Small intestine (tissue), 7 donors: ENCODE results near the gene ALDH1L1. TPM values are rescaled to one million over a fixed set of nuclear protein-coding genes. Genes with fewer than 3 reads are reported as not detected.

Source experiments
- DNase-seq, 2 donors: peaks; one replicate each; pipeline versions ENCODE4 v3.0.0 to v3.0.0-alpha.2; 2013
- FAIRE-seq: peaks from 2 replicates; lab custom pipeline; 2012; peaks lifted over from hg19 to GRCh38; lab: Jason Lieb, UNC
- H3K27ac ChIP-seq, 3 donors: one replicate each; pipeline ENCODE4 v1.5.1; 2013; ENCODE audit warnings: low read length in 2 of 3, mild to moderate bottlenecking in 2 of 3, control low read depth in 1 of 3, inconsistent platforms in 1 of 3, low read depth in 1 of 3, moderate library complexity in 1 of 3
- H3K27me3 ChIP-seq, 3 donors: one replicate each; pipeline ENCODE4 v1.6.1; 2013; ENCODE audit warnings: low read length in 3 of 3, inconsistent platforms in 1 of 3; ENCODE audit not compliant: control insufficient read depth in 3 of 3, insufficient read depth in 3 of 3
- H3K36me3 ChIP-seq, 3 donors: one replicate each; pipeline ENCODE4 v1.6.1; 2013; ENCODE audit warnings: low read length in 3 of 3, inconsistent platforms in 1 of 3, low read depth in 1 of 3, mild to moderate bottlenecking in 1 of 3, moderate library complexity in 1 of 3; ENCODE audit not compliant: control insufficient read depth in 3 of 3, insufficient read depth in 2 of 3
- H3K4me1 ChIP-seq, 3 donors: one replicate each; pipeline ENCODE4 v1.6.1; 2013; ENCODE audit warnings: low read length in 2 of 3, inconsistent platforms in 1 of 3, low read depth in 1 of 3, mild to moderate bottlenecking in 1 of 3, moderate library complexity in 1 of 3; ENCODE audit not compliant: control insufficient read depth in 3 of 3, insufficient read depth in 2 of 3
- H3K4me3 ChIP-seq, 3 donors: one replicate each; pipeline ENCODE4 v1.5.1; 2013; ENCODE audit warnings: low read length in 3 of 3, control low read depth in 1 of 3, inconsistent platforms in 1 of 3, low read depth in 1 of 3, mild to moderate bottlenecking in 1 of 3, moderate library complexity in 1 of 3
- H3K9me3 ChIP-seq, 2 donors: one replicate each; pipeline ENCODE4 v1.6.1; 2013; ENCODE audit warnings: low read depth in 1 of 2, low read length in 1 of 2; ENCODE audit not compliant: control insufficient read depth in 2 of 2, insufficient read depth in 1 of 2
- WGBS, 3 donors: extraction: QIAGEN DNeasy Blood & Tissue Kit; methylation state at CpG; one replicate each; pipeline ENCODE4 v1.1.7; 2013; 5-methylcytosine and 5-hydroxymethylcytosine counted together
- polyA plus RNA-seq, 4 donors: library from polyadenylated mRNA; stranded (reverse) in 3 of 4; unstranded in 1 of 4; fragments of 200-250 nt in 3 of 4; fragments of 120-200 nt in 1 of 4; gene quantifications; one replicate each; pipeline versions ENCODE4 v1.2.1 to v1.2.3, GENCODE V29; 2013
- donor health status: healthy with polysubstance abuse.
- donor health status: control.
- donor health status: control.
- donor health status: Bipolar disorder and iron deficiency.
- donor health status: healthy.

ALDH1L1 gene
- polyA plus RNA-seq, 4 donors: 0.27 to 58.7 (median 2.5) TPM

DNA sequence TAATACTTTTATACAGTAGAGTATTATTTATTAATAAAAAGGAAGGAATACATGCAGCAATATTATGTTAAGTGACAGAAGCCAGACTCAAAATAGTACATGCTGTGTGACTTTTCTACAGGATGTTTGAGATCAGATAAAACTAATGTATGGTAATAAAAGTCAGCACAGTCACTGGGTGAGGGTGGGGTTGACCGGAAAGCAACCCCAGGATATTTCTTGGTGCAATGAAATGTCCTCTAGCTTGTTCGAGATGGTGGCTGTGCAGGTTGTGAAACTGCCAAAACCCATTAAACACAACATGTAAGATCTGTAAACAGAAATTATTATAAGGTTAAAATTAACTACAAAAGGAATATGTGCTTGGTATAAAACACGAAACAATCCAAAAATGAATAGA lies 20.8 kb upstream of the ALDH1L1 start:
- DNase-seq (peak in 1 of 2 donors; percentile 30), FAIRE-seq (no peak)
- Histone ChIP-seq H3K4me1 (peaks cover 0 to 12% (median 0%) of the 10 kb centered on the region in 3 donors), H3K36me3 (no peaks in the 10 kb centered on the region), H3K27ac (no peak overlapping the region), H3K27me3 (no peaks in the 10 kb centered on the region), H3K4me3 (no peak overlapping the region), H3K9me3 (peaks cover 0 to 11% of the 10 kb centered on the region in 2 donors)
- 49 to 60% (median 50%) methylated on average over 3 of the region's 3 CpGs for WGBS, 3 donors

DNA sequence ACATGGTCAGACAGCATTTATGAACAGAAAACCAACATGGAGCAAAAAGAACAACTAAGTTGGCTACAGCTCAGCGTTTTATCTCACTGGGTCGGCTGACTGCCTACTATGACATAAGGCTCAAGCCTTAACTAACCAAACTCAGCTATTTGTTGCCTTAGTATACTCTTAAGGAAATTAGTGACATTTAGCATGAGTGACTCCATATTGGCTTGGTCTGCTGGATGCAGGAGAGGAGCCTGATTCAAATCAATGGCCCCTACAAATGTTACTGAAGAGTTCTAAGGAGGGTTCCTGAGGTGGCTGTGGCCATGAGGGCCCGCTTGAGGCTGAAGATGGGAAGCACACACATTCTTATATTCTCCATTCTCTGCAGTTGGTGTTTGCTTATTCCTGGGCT lies 20.1 kb upstream of the ALDH1L1 start:
- Histone ChIP-seq H3K27ac (no peak overlapping the region), H3K9me3 (peaks cover 0 to 11% of the 10 kb centered on the region in 2 donors), H3K4me1 (peaks cover 0 to 7% (median 0%) of the 10 kb centered on the region in 3 donors), H3K27me3 (no peaks in the 10 kb centered on the region), H3K36me3 (no peaks in the 10 kb centered on the region), H3K4me3 (no peak overlapping the region)
- 57 to 81% (median 68%) methylated on average over 3 of the region's 3 CpGs for WGBS, 3 donors
- FAIRE-seq (no peak), DNase-seq (no peak)

DNA sequence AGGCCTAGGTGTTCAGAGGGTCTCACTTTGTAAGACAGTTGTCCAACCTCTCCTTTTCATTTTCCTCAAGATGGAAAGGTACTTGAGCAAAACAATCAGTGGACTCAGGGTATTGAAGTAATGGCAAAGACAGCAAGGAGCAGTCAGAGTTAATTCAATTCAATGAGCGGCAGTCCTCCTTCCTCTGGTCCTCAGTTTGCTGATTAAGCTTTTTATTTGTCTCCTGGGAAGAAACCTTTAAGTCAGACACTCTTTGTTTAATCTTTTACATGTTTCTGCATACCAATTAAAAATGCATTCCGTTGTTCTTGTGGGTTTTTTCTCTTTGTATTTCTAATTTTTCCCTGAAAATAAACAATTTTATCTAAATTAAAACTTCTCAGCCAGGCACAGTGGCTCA lies 18.9 kb upstream of the ALDH1L1 start:
- no peak overlapping the region for H3K27ac ChIP-seq
- 73 to 86% (median 76%) methylated on average over 2 of the region's 2 CpGs for WGBS, 3 donors
- H3K4me3 ChIP-seq: no peak overlapping the region
- no peaks in the 10 kb centered on the region for H3K27me3 ChIP-seq
- H3K36me3 ChIP-seq: no peaks in the 10 kb centered on the region
- DNase-seq (no peak), FAIRE-seq (no peak)
- H3K4me1 ChIP-seq: peaks cover 0 to 7% (median 0%) of the 10 kb centered on the region in 3 donors
- peaks cover 0 to 7% of the 10 kb centered on the region in 2 donors for H3K9me3 ChIP-seq

DNA sequence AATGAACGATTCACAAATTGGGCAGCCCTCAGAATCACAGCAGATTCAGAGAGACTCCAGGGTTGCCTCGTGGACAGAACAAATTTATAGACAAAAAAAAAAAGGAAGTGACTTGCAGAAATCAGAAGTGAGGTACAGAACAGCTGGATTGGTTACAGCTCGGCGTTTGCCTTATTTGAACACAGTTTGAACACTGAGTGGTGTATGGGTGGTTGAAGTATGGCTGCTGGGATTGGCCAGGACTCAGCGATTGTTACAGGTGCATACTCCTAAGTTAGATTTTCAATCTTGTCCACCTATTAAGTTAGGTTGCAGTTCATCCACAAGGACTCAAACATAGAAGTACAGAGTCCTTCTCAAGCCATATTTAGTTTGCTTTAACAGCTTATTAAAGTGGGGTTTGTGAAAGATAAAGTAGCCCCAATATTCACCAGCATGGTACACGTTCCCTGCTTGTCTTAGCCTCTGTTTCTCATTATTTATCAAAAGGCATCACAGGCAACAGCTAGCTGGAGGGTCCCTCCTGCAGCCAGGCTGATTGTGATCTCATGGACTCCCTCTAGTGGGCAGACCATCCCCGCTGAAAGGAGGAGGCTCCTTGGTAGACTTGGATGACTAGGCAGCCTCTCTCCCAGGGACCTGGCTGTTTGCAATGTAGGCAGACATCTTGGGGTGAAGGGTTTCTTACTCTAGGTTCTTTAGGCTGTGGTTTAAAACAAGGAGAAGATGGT lies 17.6 kb upstream of the ALDH1L1 start:
- no peak overlapping the region for H3K4me3 ChIP-seq
- peaks cover 0 to 7% of the 10 kb centered on the region in 2 donors for H3K9me3 ChIP-seq
- WGBS, 3 donors: 45 to 57% (median 51%) methylated on average over 7 of the region's 7 CpGs
- FAIRE-seq: no peak
- H3K27me3 ChIP-seq: no peaks in the 10 kb centered on the region
- peak; percentile 32 to 66 for DNase-seq
- peaks cover 0 to 7% (median 0%) of the 10 kb centered on the region in 3 donors for H3K4me1 ChIP-seq
- H3K36me3 ChIP-seq: no peaks in the 10 kb centered on the region
- no peak overlapping the region for H3K27ac ChIP-seq

DNA sequence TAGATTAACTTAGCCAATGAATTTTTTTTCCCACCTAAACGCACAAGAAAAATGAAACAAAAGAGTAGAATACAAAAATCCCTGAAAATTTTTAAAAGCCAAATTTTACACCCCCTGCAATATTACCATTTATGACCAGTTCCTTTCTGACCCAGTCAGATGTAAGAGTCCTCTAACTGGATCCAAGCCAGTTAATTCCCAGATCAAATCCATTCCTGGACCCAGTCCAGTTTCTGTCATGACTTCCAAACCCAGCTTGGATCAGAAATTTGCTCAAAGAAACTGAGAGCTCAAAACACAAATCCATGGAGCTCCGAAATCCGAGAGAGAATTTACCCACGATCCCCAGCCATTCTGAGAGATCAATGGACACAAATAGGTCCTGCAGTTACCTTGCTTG lies 17.0 kb upstream of the ALDH1L1 start:
- Histone ChIP-seq H3K4me1 (peaks cover 0 to 7% (median 0%) of the 10 kb centered on the region in 3 donors), H3K27me3 (no peaks in the 10 kb centered on the region), H3K9me3 (peaks cover 0 to 7% of the 10 kb centered on the region in 2 donors), H3K36me3 (no peaks in the 10 kb centered on the region), H3K4me3 (no peak overlapping the region), H3K27ac (no peak overlapping the region)
- FAIRE-seq (no peak), DNase-seq (no peak)
- 84 to 85% (median 85%) methylated on average over 4 of the region's 4 CpGs for WGBS, 3 donors

DNA sequence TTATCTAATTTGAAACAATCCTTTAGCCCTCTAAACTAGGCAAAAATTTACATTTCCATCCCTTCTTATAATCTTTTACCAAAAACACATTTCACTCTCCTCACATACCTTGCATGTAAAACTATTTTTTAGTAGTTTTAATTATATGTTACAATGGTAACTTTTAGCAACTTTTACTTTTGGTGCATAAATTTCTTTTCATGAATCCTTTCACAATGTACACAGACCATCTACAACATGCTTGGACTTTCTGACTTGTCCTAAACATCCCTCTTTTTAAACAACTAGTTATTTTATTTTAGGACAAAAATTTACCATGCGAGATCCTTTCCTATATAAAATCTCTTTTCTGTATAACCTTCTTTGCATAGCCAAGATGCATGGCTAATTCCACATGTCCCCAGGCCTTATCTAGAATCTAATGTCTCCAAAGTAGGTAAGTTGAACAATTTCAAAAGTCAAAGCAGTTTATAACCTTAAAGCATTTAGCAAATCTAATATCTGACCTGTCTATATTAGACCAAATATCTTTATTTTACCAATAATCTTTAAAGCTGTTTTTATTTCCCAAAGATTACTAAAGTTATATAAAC lies 14.4 kb upstream of the ALDH1L1 start:
- no peaks in the 10 kb centered on the region for H3K4me1 ChIP-seq
- H3K27ac ChIP-seq: no peak overlapping the region
- H3K4me3 ChIP-seq: no peak overlapping the region
- no peaks in the 10 kb centered on the region for H3K27me3 ChIP-seq
- DNase-seq (no peak), FAIRE-seq (no peak)
- peaks cover 0 to 7% of the 10 kb centered on the region in 2 donors for H3K9me3 ChIP-seq
- no peaks in the 10 kb centered on the region for H3K36me3 ChIP-seq
- 80 to 90% (median 86%) methylated on average over 1 of the region's 1 CpG for WGBS, 3 donors

DNA sequence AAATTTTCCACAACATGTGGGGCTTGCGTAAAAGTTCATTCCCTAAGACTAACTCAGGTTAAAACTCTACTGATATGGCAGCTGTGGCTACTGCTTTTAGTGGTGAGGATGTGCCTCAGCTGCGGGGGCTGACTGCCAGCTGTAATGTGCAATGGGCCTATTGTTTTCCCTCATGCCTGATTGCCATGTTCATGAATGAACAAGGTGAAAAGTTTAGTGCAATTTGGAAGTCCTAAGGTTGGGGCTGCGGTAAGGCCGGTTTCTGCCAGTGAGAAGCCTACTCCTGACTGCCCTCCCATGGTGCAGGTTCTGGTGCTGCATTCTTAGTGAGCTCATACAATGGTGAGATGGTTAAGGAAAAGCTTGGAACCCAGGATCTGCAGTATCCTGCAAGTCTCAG lies 10.9 kb upstream of the ALDH1L1 start:
- H3K4me3 ChIP-seq: no peak overlapping the region
- FAIRE-seq: no peak

DNA sequence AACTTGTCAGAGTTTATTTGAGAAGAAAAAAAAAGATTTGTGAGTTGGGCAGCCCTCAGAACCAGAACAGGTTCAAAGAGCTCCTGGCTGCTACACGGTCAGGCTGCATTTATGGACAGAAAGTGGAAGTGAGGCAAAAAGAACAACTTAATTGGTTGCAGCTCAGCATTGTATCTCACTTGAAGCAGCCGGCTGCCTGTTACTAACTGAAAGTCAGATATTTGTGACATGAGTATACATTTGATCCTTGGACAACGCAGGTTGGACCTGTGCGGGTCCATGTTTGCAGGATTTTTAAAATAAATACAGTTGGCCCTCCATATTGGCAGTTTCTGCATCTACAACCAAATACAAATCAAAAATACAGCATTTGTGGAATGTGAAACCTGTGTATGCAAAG lies 7.5 kb upstream of the ALDH1L1 start:
- 48 to 69% (median 52%) methylated on average over 4 of the region's 4 CpGs for WGBS, 3 donors
- H3K27ac ChIP-seq: no peak overlapping the region
- peaks cover 0 to 3% (median 0%) of the 10 kb centered on the region in 3 donors for H3K36me3 ChIP-seq
- H3K9me3 ChIP-seq: no peaks in the 10 kb centered on the region
- DNase-seq (no peak), FAIRE-seq (no peak)
- H3K4me1 ChIP-seq: no peaks in the 10 kb centered on the region
- H3K27me3 ChIP-seq: no peaks in the 10 kb centered on the region
- no peak overlapping the region for H3K4me3 ChIP-seq

More for the DNA sequence above, 10.9 kb upstream of the ALDH1L1 start:
- H3K4me1 ChIP-seq: no peaks in the 10 kb centered on the region
- H3K9me3 ChIP-seq: peaks cover 0 to 2% of the 10 kb centered on the region in 2 donors
- no peak for DNase-seq
- H3K27ac ChIP-seq: no peak overlapping the region
- H3K36me3 ChIP-seq: no peaks in the 10 kb centered on the region
- WGBS, 3 donors: 90 to 94% (median 94%) methylated on average over 4 of the region's 4 CpGs
- H3K27me3 ChIP-seq: no peaks in the 10 kb centered on the region
